GM12878 (cell line): ENCODE data around the gene TPK1.

Experiments used
- HCFC1 ChIP-seq: fragments of 150-350 bp; IDR thresholded peaks from 2 replicates; pipeline ENCODE4 v1.6.1; 2014; ENCODE audit warnings: low read length
- RAD21 ChIP-seq: IDR thresholded peaks from 2 replicates; pipeline ENCODE4 v1.6.1; 2011; ENCODE audit warnings: mild to moderate bottlenecking, low read depth, low read length, moderate library complexity; ENCODE audit not compliant: insufficient read depth
- RAD51 ChIP-seq: fragments of 450-650 bp; IDR thresholded peaks from 2 replicates; pipeline ENCODE4 v1.6.1; 2016; ENCODE audit warnings: moderate library complexity, mild to moderate bottlenecking, inconsistent platforms

DNA sequence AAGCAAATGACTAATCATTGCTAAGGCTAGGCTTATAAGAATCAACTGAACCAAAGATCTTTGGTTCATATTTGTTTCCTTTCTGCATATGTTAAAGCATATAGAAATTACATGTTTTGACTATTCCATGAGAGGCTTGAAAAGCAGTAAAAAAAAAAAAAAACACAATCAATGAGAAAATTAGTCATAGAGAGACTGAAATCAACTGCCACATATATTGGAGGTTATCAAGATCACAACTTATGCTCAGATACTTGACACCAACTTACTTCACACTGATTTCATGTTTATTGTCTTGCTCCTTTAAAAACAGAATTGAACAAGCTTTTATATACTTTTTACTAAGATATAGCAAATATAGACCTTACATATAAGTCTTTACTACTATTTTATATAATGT, 161.3 kb downstream of the TPK1 start:
- TF ChIP-seq RAD51: no peak
- no peak for TF ChIP-seq HCFC1
- TF ChIP-seq RAD21: no peak
